GM12891 (cell line): Measurements from ENCODE around the gene ZNF132.

Experiments
- POLR2A ChIP-seq: IDR thresholded peaks from 2 replicates; pipeline ENCODE4 v1.6.1; 2011; ENCODE audit warnings: low read depth, low read length, control low read depth
- POLR2AphosphoS5 ChIP-seq: IDR thresholded peaks from 2 replicates; pipeline ENCODE4 v1.6.1; 2011; ENCODE audit warnings: low read depth, low read length, control low read depth

DNA sequence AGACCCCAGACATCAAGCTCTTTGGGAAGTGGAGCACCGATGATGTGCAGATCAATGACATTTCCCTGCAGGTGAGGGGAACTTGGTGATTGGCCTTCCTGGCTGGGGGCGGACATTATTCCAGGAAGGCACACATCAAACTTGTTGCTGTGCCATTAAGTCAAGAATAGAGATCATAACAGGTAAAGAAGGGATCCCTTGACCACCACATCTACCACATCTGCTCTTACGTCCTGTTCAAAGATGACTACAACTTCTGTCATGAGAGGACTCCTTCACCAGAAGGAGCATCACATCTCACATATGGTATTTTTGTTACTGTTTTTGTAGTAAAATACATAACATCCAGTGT is 51.8 kb downstream of the ZNF132 start:
- no peak for TF ChIP-seq POLR2A
- no peak for TF ChIP-seq POLR2AphosphoS5
